A549 (cell line): Measurements from ENCODE around the gene CD8A. TPM values are rescaled to one million over a fixed set of nuclear protein-coding genes. Genes with fewer than 3 reads are reported as not detected.

Experiments
- ATAC-seq, 2 experiments: fragments of 200-7000 bp in 1 of 2; fragments of >200 bp in 1 of 2; cut with Nextera tagmentation in 1 of 2; cut with Tn5 transposase in 1 of 2; 3 replicates each; pipeline versions ENCODE4 v1.8.0 to v1.9.1; 2018 to 2020; ENCODE audit warnings: mild to moderate bottlenecking in 1 of 2, moderate library complexity in 1 of 2
- CTCF ChIA-PET: fragments of 300-600 bp; sonication (Branson Sonifier 250); formaldehyde crosslinking; extraction: SDS; loops from one replicate; lab custom pipeline; 2021; ENCODE audit warnings: antibody characterized with exemption, inconsistent platforms; lab: Yijun Ruan, JAX
- POLR2A ChIA-PET: fragments of 350-600 bp; formaldehyde crosslinking; extraction: SDS; loops from one replicate; lab custom pipeline; 2021; ENCODE audit warnings: antibody characterized with exemption, inconsistent platforms; lab: Yijun Ruan, JAX
- DNase-seq, 2 experiments: peaks; one replicate each; pipeline versions ENCODE4 v3.0.0 to v3.0.0-alpha.2; 2011 to 2016; ENCODE audit warnings: low read depth in 1 of 2, low spot score in 1 of 2
- FAIRE-seq: peaks from 2 replicates; lab custom pipeline; 2011; peaks lifted over from hg19 to GRCh38; lab: Jason Lieb, UNC
- H3K27ac ChIP-seq, 2 experiments: fragments of >200 bp; sonication (Bioruptor Twin); formaldehyde crosslinking; 3 replicates each; pipeline ENCODE4 v1.5.1; 2016 to 2017
- H3K4me1 ChIP-seq: fragments of >200 bp; sonication (Bioruptor Twin); formaldehyde crosslinking; 3 replicates; pipeline ENCODE4 v1.6.1; 2016
- H3K4me2 ChIP-seq: fragments of >200 bp; sonication (Bioruptor Twin); formaldehyde crosslinking; 3 replicates; pipeline ENCODE4 v1.6.1; 2016
- H3K4me3 ChIP-seq: fragments of >200 bp; sonication (Bioruptor Twin); formaldehyde crosslinking; 3 replicates; pipeline ENCODE4 v1.5.1; 2016
- H3K9me3 ChIP-seq: fragments of >200 bp; sonication (Bioruptor Twin); formaldehyde crosslinking; 3 replicates; pipeline ENCODE4 v1.6.1; 2016
- BHLHE40 ChIP-seq: IDR thresholded peaks from 2 replicates; pipeline ENCODE4 v1.6.1; 2012; ENCODE audit warnings: low read depth, low read length, inconsistent platforms
- CHD2 ChIP-seq: fragments of 150-350 bp; IDR thresholded peaks from 2 replicates; pipeline ENCODE4 v1.6.1; 2014; ENCODE audit warnings: low read length; ENCODE audit not compliant: partially characterized antibody
- CHD4 ChIP-seq: fragments of 200-600 bp; sonication (generic); IDR thresholded peaks from 2 replicates; pipeline ENCODE4 v1.6.1; 2016; ENCODE audit warnings: antibody characterized with exemption, mild to moderate bottlenecking, borderline replicate concordance
- FOXS1 ChIP-seq: fragments of 250-450 bp; sonication (Bioruptor Pico); IDR thresholded peaks from 2 replicates; pipeline ENCODE4 v1.5.0; 2020; ENCODE audit warnings: mild to moderate bottlenecking, moderate library complexity
- GATA3 ChIP-seq: IDR thresholded peaks from 2 replicates; pipeline ENCODE4 v1.6.1; 2012; ENCODE audit warnings: borderline replicate concordance
- HOXB5 ChIP-seq: fragments of 250-450 bp; sonication (Bioruptor Pico); IDR thresholded peaks from 2 replicates; pipeline ENCODE4 v1.5.0; 2020; ENCODE audit warnings: mild to moderate bottlenecking, moderate library complexity
- KDM5A ChIP-seq: fragments of 200-600 bp; sonication (generic); IDR thresholded peaks from 2 replicates; pipeline ENCODE4 v1.6.1; 2016; ENCODE audit warnings: antibody characterized with exemption, mild to moderate bottlenecking
- NFE2L2 ChIP-seq: fragments of 150-350 bp; conservative IDR thresholded peaks from 2 replicates; pipeline ENCODE4 v1.6.1; 2014; ENCODE audit warnings: low read length
- NR3C1 ChIP-seq: fragments of >200 bp; sonication (Bioruptor Twin); formaldehyde crosslinking; IDR thresholded peaks from 3 replicates; pipeline ENCODE4 v1.6.1; 2017
- POLR2A ChIP-seq: IDR thresholded peaks from 2 replicates; pipeline ENCODE4 v1.6.1; 2012; ENCODE audit warnings: mild to moderate bottlenecking, low read length
- POLR2AphosphoS2 ChIP-seq: conservative IDR thresholded peaks from 2 replicates; pipeline ENCODE4 v1.6.1; 2012; ENCODE audit warnings: low read length, improper control_type of control experiment, inconsistent platforms
- RARB ChIP-seq: fragments of 250-450 bp; sonication (Bioruptor Pico); IDR thresholded peaks from 2 replicates; pipeline ENCODE4 v1.8.0; 2021; ENCODE audit warnings: mild to moderate bottlenecking, moderate library complexity
- RFX5 ChIP-seq: fragments of 450-650 bp; IDR thresholded peaks from 2 replicates; pipeline ENCODE4 v1.7.1; 2014; ENCODE audit warnings: antibody characterized with exemption, mild to moderate bottlenecking, moderate library complexity
- SREBF2 ChIP-seq: fragments of 450-650 bp; IDR thresholded peaks from 2 replicates; pipeline ENCODE4 v1.6.1; 2014; ENCODE audit warnings: mild to moderate bottlenecking, moderate library complexity
- ZFP36 ChIP-seq: fragments of 450-650 bp; IDR thresholded peaks from 2 replicates; pipeline ENCODE4 v1.6.1; 2014; ENCODE audit warnings: borderline replicate concordance; ENCODE audit not compliant: partially characterized antibody
- ZNF302 ChIP-seq: fragments of 250-450 bp; sonication (Bioruptor Pico); IDR thresholded peaks from 2 replicates; pipeline ENCODE4 v1.9.0; 2021; ENCODE audit warnings: inconsistent platforms, mild to moderate bottlenecking, moderate library complexity
- WGBS: methylation state at CpG from one replicate; pipeline ENCODE4 v1.1.6; 2017; ENCODE audit errors: missing lambda C conversion rate; 5-methylcytosine and 5-hydroxymethylcytosine counted together
- polyA plus RNA-seq, 4 experiments: library from polyadenylated mRNA; depleted of rRNA in 3 of 4; stranded (reverse); fragments of >200 nt; fragmentation: RNase III in 1 of 4; extraction: RNeasy Plus Mini Kit Qiagen cat#74134 plus additional on column Dnase treatment in 1 of 4; gene quantifications; 2 replicates in 3 of 4; 3 replicates in 1 of 4; pipeline ENCODE4 v1.2.3, GENCODE V29; 2011 to 2017
- TF ChIP-seq, protein P1 (sequence below): fragments of 150-350 bp; IDR thresholded peaks from 2 replicates; pipeline ENCODE4 v1.6.1; 2014; ENCODE audit warnings: low read depth, mild to moderate bottlenecking, low read length
- TF ChIP-seq, protein P2 (sequence below): fragments of 250-450 bp; sonication (Bioruptor Pico); IDR thresholded peaks from 2 replicates; pipeline ENCODE4 v1.5.0; 2021; ENCODE audit warnings: mild to moderate bottlenecking, moderate library complexity, borderline replicate concordance
- TF ChIP-seq, protein P3 (sequence below): fragments of 250-450 bp; sonication (Bioruptor Pico); IDR thresholded peaks from 2 replicates; pipeline ENCODE4 v1.5.0; 2020; ENCODE audit warnings: low read depth, mild to moderate bottlenecking, moderate library complexity

CD8A gene
- polyA plus RNA-seq, 2 of the 4 experiments (the other 2 are of a cell fraction): 0.10 to 0.40 TPM

GRCh38 chr2:86825693-86826381, 35.1 kb upstream of the CD8A start (continued):
- TF ChIP-seq POLR2A: no peak
- TF ChIP-seq FOXS1 (CRISPR knock-in tag): no peak
- no peak for TF ChIP-seq RFX5

DNA sequence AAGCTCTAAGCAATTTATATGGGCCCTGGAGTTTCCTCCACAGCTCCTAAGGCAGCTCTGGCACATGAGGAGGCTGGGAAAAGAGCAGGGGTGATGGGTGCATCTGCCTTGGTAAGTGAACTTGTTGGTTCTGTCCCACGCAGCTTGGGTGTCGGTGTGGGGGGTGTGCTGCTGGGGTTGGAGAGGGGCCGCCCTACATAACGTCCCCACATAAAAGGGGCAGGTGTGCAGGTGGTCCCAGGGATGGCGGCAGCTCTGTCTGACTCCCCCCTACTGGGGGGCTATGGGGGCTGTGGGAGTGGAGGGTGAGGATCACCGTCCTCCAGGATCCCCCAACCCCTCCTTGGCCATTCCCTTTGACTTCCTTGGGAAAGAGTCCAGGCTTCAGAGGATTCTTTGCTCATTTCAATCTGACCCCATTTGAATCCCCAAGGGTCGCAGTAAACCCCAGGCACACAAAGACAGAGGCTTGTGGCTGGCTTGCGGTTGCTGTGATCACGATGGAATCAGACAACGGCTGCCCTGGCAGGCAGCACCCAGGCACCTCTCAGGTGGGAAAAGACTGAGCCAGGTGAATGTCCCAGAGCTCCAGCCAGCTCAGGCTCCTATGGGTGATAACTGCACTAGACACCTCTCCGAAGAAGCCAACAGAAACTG, 34.5 kb upstream of the CD8A start:
- DNase-seq (no peak), FAIRE-seq (no peak), ATAC-seq (no peak)
- Histone ChIP-seq H3K9me3 (peaks cover 9% of the 10 kb centered on the region; the same call in 2 of the 3 replicates), H3K27ac (no peak overlapping the region), H3K4me3 (no peak overlapping the region), H3K4me1 (no peaks in the 10 kb centered on the region), H3K4me2 (no peak overlapping the region)
- ChIA-PET CTCF (interaction anchor here (1.1 to 1.8 kb wide), 3 partner anchors 10 to 18 kb away, joined by 3 to 6 read pairs (median 4); no protein-coding TSS in a partner anchor), POLR2A (no interaction called here)
- TF ChIP-seq SREBF2 (no peak), POLR2AphosphoS2 (no peak), KDM5A (no peak)
- TF ChIP-seq, protein P1, sequence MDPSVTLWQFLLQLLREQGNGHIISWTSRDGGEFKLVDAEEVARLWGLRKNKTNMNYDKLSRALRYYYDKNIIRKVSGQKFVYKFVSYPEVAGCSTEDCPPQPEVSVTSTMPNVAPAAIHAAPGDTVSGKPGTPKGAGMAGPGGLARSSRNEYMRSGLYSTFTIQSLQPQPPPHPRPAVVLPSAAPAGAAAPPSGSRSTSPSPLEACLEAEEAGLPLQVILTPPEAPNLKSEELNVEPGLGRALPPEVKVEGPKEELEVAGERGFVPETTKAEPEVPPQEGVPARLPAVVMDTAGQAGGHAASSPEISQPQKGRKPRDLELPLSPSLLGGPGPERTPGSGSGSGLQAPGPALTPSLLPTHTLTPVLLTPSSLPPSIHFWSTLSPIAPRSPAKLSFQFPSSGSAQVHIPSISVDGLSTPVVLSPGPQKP: no peak
- 63% methylated on average over 11 of the region's 11 CpGs for WGBS

GRCh38 chr2:86822668-86823345, 32.1 kb upstream of the CD8A start:
- DNase-seq (no peak), FAIRE-seq (no peak), ATAC-seq (no peak)
- POLR2A ChIA-PET: no interaction called here
- Histone ChIP-seq H3K27ac (no peak overlapping the region), H3K9me3 (peaks cover 9% of the 10 kb centered on the region; the same call in 2 of the 3 replicates), H3K4me3 (no peak overlapping the region), H3K4me2 (no peak overlapping the region), H3K4me1 (no peaks in the 10 kb centered on the region)
- TF ChIP-seq POLR2AphosphoS2 (no peak), RARB (CRISPR knock-in tag) (no peak), CHD4 (no peak), GATA3 (no peak), ZNF302 (CRISPR knock-in tag) (no peak), ZFP36 (no peak), HOXB5 (CRISPR knock-in tag) (no peak), NR3C1 (no peak), CHD2 (no peak), FOXS1 (CRISPR knock-in tag) (no peak), NFE2L2 (no peak), BHLHE40 (no peak)
- TF ChIP-seq, protein P2, sequence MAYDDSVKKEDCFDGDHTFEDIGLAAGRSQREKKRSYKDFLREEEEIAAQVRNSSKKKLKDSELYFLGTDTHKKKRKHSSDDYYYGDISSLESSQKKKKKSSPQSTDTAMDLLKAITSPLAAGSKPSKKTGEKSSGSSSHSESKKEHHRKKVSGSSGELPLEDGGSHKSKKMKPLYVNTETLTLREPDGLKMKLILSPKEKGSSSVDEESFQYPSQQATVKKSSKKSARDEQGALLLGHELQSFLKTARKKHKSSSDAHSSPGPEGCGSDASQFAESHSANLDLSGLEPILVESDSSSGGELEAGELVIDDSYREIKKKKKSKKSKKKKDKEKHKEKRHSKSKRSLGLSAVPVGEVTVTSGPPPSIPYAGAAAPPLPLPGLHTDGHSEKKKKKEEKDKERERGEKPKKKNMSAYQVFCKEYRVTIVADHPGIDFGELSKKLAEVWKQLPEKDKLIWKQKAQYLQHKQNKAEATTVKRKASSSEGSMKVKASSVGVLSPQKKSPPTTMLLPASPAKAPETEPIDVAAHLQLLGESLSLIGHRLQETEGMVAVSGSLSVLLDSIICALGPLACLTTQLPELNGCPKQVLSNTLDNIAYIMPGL (CRISPR knock-in tag): no peak
- TF ChIP-seq, protein P3, sequence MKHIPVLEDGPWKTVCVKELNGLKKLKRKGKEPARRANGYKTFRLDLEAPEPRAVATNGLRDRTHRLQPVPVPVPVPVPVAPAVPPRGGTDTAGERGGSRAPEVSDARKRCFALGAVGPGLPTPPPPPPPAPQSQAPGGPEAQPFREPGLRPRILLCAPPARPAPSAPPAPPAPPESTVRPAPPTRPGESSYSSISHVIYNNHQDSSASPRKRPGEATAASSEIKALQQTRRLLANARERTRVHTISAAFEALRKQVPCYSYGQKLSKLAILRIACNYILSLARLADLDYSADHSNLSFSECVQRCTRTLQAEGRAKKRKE (CRISPR knock-in tag): no peak
- 64% methylated on average over 3 of the region's 3 CpGs for WGBS
- CTCF ChIA-PET: interaction anchor here (1.0 kb wide), 1 partner anchor 14 kb away, joined by 4 read pairs; no protein-coding TSS in a partner anchor
